Measurements from ENCODE around the gene ZNF525. TPM values are rescaled to one million over a fixed set of nuclear protein-coding genes. Genes with fewer than 3 reads are reported as not detected.
"Not testable (repeated sequence)": the region's sequence is repeated elsewhere in the genome, so short reads cannot be mapped to it uniquely, and the experiment has no call there.

ZNF525 gene
- total RNA-seq, 2 donors from 2014 or later = 11.1 to 14.3 TPM

- DNase-seq (no peak), ATAC-seq (no peak)
- H3K27ac Mint-ChIP-seq = no peak overlapping the region
- no peaks in the 10 kb centered on the region for H3K27me3 Mint-ChIP-seq
- H3K9me3 ChIP-seq (ENCODE audit: control insufficient read depth, low read length, poor library complexity, severe bottlenecking) = peaks cover 10% of the 10 kb centered on the region
- no peaks in the 10 kb centered on the region for H3K4me1 Mint-ChIP-seq
- peaks cover 16% of the 10 kb centered on the region for H3K36me3 Mint-ChIP-seq (ENCODE audit: low read depth)
- H3K4me3 Mint-ChIP-seq = no peak overlapping the region
Observed at GRCh38 chr19:53374743-53375142, 9.2 kb downstream of the ZNF525 start.

GRCh38 chr19:53381376-53381775 is 15.9 kb downstream of the ZNF525 start:
- DNase-seq (no peak), ATAC-seq (no peak)
- Mint-ChIP-seq H3K4me3 (no peak overlapping the region), H3K4me1 (no peaks in the 10 kb centered on the region), H3K27me3 (no peaks in the 10 kb centered on the region), H3K27ac (no peak overlapping the region), H3K36me3 (ENCODE audit: low read depth) (peaks cover 11% of the 10 kb centered on the region)
- peaks cover 41% of the 10 kb centered on the region for H3K9me3 ChIP-seq (ENCODE audit: control insufficient read depth, low read length, poor library complexity, severe bottlenecking)

- no peaks in the 10 kb centered on the region for H3K4me1 Mint-ChIP-seq
Observed at GRCh38 chr19:53388168-53388567, 22.7 kb downstream of the ZNF525 start.

GRCh38 chr19:53388904-53389303 is 23.4 kb downstream of the ZNF525 start:
- peaks cover 6% of the 10 kb centered on the region for H3K36me3 Mint-ChIP-seq (ENCODE audit: low read depth)
- no peaks in the 10 kb centered on the region for H3K27me3 Mint-ChIP-seq
- H3K4me3 Mint-ChIP-seq = no peak overlapping the region
- ATAC-seq = no peak
- no peak for DNase-seq
- H3K4me1 Mint-ChIP-seq = no peaks in the 10 kb centered on the region
- H3K9me3 ChIP-seq (ENCODE audit: control insufficient read depth, low read length, poor library complexity, severe bottlenecking) = peaks cover 19% of the 10 kb centered on the region
- H3K27ac Mint-ChIP-seq = no peak overlapping the region

More at GRCh38 chr19:53388168-53388567, 22.7 kb downstream of the ZNF525 start:
- ATAC-seq (no peak), DNase-seq (no peak)
- Mint-ChIP-seq H3K27ac (no peak overlapping the region), H3K4me3 (no peak overlapping the region), H3K27me3 (no peaks in the 10 kb centered on the region), H3K36me3 (ENCODE audit: low read depth) (peaks cover 6% of the 10 kb centered on the region)
- peaks cover 26% of the 10 kb centered on the region for H3K9me3 ChIP-seq (ENCODE audit: control insufficient read depth, low read length, poor library complexity, severe bottlenecking)

GRCh38 chr19:53389571-53389970 is 24.1 kb downstream of the ZNF525 start:
- H3K4me1 Mint-ChIP-seq = no peaks in the 10 kb centered on the region
- peaks cover 6% of the 10 kb centered on the region for H3K36me3 Mint-ChIP-seq (ENCODE audit: low read depth)
- DNase-seq (no peak), ATAC-seq (no peak)
- H3K4me3 Mint-ChIP-seq = no peak overlapping the region
- peaks cover 15% of the 10 kb centered on the region for H3K9me3 ChIP-seq (ENCODE audit: control insufficient read depth, low read length, poor library complexity, severe bottlenecking)
- no peak overlapping the region for H3K27ac Mint-ChIP-seq
- H3K27me3 Mint-ChIP-seq = no peaks in the 10 kb centered on the region

GRCh38 chr19:53389978-53390377 is 24.5 kb downstream of the ZNF525 start:
- ATAC-seq (no peak), DNase-seq (no peak)
- Mint-ChIP-seq H3K36me3 (ENCODE audit: low read depth) (peaks cover 4% of the 10 kb centered on the region), H3K27me3 (no peaks in the 10 kb centered on the region), H3K4me1 (no peaks in the 10 kb centered on the region), H3K27ac (no peak overlapping the region), H3K4me3 (no peak overlapping the region)
- peaks cover 11% of the 10 kb centered on the region for H3K9me3 ChIP-seq (ENCODE audit: control insufficient read depth, low read length, poor library complexity, severe bottlenecking)

GRCh38 chr19:53394522-53394973 is 29.0 kb downstream of the ZNF525 start:
- H3K4me1 Mint-ChIP-seq = peaks cover 12% of the 10 kb centered on the region
- ATAC-seq (no peak), DNase-seq (no peak)
- H3K27me3 Mint-ChIP-seq = no peaks in the 10 kb centered on the region
- H3K9me3 ChIP-seq (ENCODE audit: control insufficient read depth, low read length, poor library complexity, severe bottlenecking) = no peaks in the 10 kb centered on the region
- H3K27ac Mint-ChIP-seq = peak overlapping the region; percentile 95
- H3K36me3 Mint-ChIP-seq (ENCODE audit: low read depth) = peaks cover 8% of the 10 kb centered on the region
- peak overlapping the region; percentile 95 for H3K4me3 Mint-ChIP-seq

GRCh38 chr19:53394974-53395839 is 29.7 kb downstream of the ZNF525 start, which contains the start of gene ZNF765:
TSS of gene ZNF765 (plus strand) at chr19:53395149. CDS start at chr19:53398016, 2,867 bp downstream.
- H3K27ac Mint-ChIP-seq = peak within 1 kb of the TSS; percentile 95
- H3K4me3 Mint-ChIP-seq = peak within 1 kb of the TSS; percentile 95
- H3K27me3 Mint-ChIP-seq = no peaks in the 10 kb centered on the region
- H3K9me3 ChIP-seq (ENCODE audit: control insufficient read depth, low read length, poor library complexity, severe bottlenecking) = no peaks in the 10 kb centered on the region
- DNase-seq = peak; percentile 93 to 97 (median 94)
- ATAC-seq = peak; percentile 98
- peaks cover 12% of the 10 kb centered on the region for H3K4me1 Mint-ChIP-seq
- peaks cover 10% of the 10 kb centered on the region for H3K36me3 Mint-ChIP-seq (ENCODE audit: low read depth)

- DNase-seq; H3K9me3 ChIP-seq (ENCODE audit: control insufficient read depth, low read length, poor library complexity, severe bottlenecking); H3K27me3 Mint-ChIP-seq; ATAC-seq: not testable (repeated sequence)
- H3K4me3 Mint-ChIP-seq = peak overlapping the region; percentile 95
- peaks cover 12% of the 10 kb centered on the region for H3K4me1 Mint-ChIP-seq
- H3K36me3 Mint-ChIP-seq (ENCODE audit: low read depth) = peaks cover 12% of the 10 kb centered on the region
- H3K27ac Mint-ChIP-seq = peak overlapping the region; percentile 95
Observed at GRCh38 chr19:53395840-53396524, 30.5 kb downstream of the ZNF525 start.

GRCh38 chr19:53396525-53396868 is 31.0 kb downstream of the ZNF525 start:
- no peak for ATAC-seq
- peak overlapping the region; percentile 95 for H3K4me3 Mint-ChIP-seq
- no peak for DNase-seq
- peaks cover 14% of the 10 kb centered on the region for H3K36me3 Mint-ChIP-seq (ENCODE audit: low read depth)
- H3K9me3 ChIP-seq (ENCODE audit: control insufficient read depth, low read length, poor library complexity, severe bottlenecking) = peaks cover under 1% of the 10 kb centered on the region
- no peak overlapping the region for H3K27ac Mint-ChIP-seq
- H3K4me1 Mint-ChIP-seq = peaks cover 12% of the 10 kb centered on the region
- H3K27me3 Mint-ChIP-seq = no peaks in the 10 kb centered on the region

GRCh38 chr19:53397918-53398317 is 32.4 kb downstream of the ZNF525 start:
- H3K4me1 Mint-ChIP-seq = peaks cover 12% of the 10 kb centered on the region
- not testable (repeated sequence) for H3K27ac Mint-ChIP-seq; ATAC-seq; H3K27me3 Mint-ChIP-seq; DNase-seq; H3K9me3 ChIP-seq (ENCODE audit: control insufficient read depth, low read length, poor library complexity, severe bottlenecking); H3K4me3 Mint-ChIP-seq
- peaks cover 14% of the 10 kb centered on the region for H3K36me3 Mint-ChIP-seq (ENCODE audit: low read depth)

GRCh38 chr19:53409505-53410204 is 44.1 kb downstream of the ZNF525 start:
- DNase-seq (no peak), ATAC-seq (no peak)
- peaks cover 49% of the 10 kb centered on the region for H3K9me3 ChIP-seq (ENCODE audit: control insufficient read depth, low read length, poor library complexity, severe bottlenecking)
- Mint-ChIP-seq H3K4me3 (no peak overlapping the region), H3K4me1 (no peaks in the 10 kb centered on the region), H3K27ac (no peak overlapping the region), H3K36me3 (ENCODE audit: low read depth) (peaks cover 6% of the 10 kb centered on the region), H3K27me3 (no peaks in the 10 kb centered on the region)

Data from T-helper 17 cell (primary cell).